Left lung (tissue), 10 donors: Measurements from ENCODE around the gene KDM8. TPM values are rescaled to one million over a fixed set of nuclear protein-coding genes. Genes with fewer than 3 reads are reported as not detected.
A peak's percentile ranks its signal among the peaks of the same experiment; 100 is the strongest.

Experiments used
- ATAC-seq: fragments of 200-7000 bp; cut with Tn5 transposase; one replicate; pipeline ENCODE4 v1.9.1; 2020; ENCODE audit warnings: moderate library complexity
- DNase-seq, 4 donors: peaks; one replicate each; pipeline ENCODE4 v3.0.0-alpha.2; 2013 to 2020
- H3K27ac ChIP-seq, 2 donors: fragments of 200-600 bp; sonication (generic) in 1 of 2; one replicate each; pipeline versions ENCODE4 v1.5.0 to v1.8.0; 2020 to 2021
- H3K27me3 ChIP-seq, 2 donors: fragments of 200-600 bp; sonication (generic) in 1 of 2; one replicate each; pipeline versions ENCODE4 v1.5.0 to v1.8.0; 2020 to 2021
- H3K36me3 ChIP-seq, 2 donors: fragments of 200-600 bp; sonication (generic) in 1 of 2; one replicate each; pipeline versions ENCODE4 v1.5.0 to v1.8.0; 2020 to 2021
- H3K4me1 ChIP-seq, 2 donors: fragments of 200-600 bp; one replicate each; pipeline ENCODE4 v1.8.0; 2021
- H3K4me3 ChIP-seq, 2 donors: fragments of 200-600 bp; sonication (generic) in 1 of 2; one replicate each; pipeline versions ENCODE4 v1.5.0 to v1.8.0; 2020 to 2021; ENCODE audit warnings: mild to moderate bottlenecking in 1 of 2
- H3K9me3 ChIP-seq, 2 donors: fragments of 200-600 bp; sonication (generic) in 1 of 2; one replicate each; pipeline versions ENCODE4 v1.5.0 to v1.8.0; 2020 to 2021
- intact Hi-C, 2 donors: fragments of 100-400 bp; cut with DNase I; formaldehyde crosslinking; loops; one replicate each; pipeline versions ENCODE4 v1.11.2 to v1.14.2; 2022
- polyA plus RNA-seq, 6 donors: library from polyadenylated mRNA; unstranded; fragments of 120-200 nt; gene quantifications; one replicate each; pipeline ENCODE4 v1.2.1, GENCODE V29; 2013; ENCODE audit not compliant: insufficient read length in 6 of 6
- total RNA-seq, 2 donors: library from RNA; stranded (reverse); fragmentation: NEBNext Ultra II Directional; extraction: Animal tissue kit (Norgen Biotek cat#: 25700); gene quantifications; one replicate each; pipeline ENCODE4 v1.2.1, GENCODE V29; 2021
- TF ChIP-seq, protein P1 (sequence below), 2 donors: fragments of 200-600 bp; sonication (generic) in 1 of 2; IDR thresholded peaks; one replicate each; pipeline versions ENCODE4 v1.5.0 to v1.8.0; 2021; ENCODE audit warnings: antibody characterized with exemption in 2 of 2
- donor health status: DM: no; HTN: yes; CAD: no.
- donor health status: DM: no; HTN: no; CAD: no.

The KDM8 gene
- total and polyA plus RNA-seq, 8 donors, result 5.2 to 9.9 (median 8.8) TPM

DNA sequence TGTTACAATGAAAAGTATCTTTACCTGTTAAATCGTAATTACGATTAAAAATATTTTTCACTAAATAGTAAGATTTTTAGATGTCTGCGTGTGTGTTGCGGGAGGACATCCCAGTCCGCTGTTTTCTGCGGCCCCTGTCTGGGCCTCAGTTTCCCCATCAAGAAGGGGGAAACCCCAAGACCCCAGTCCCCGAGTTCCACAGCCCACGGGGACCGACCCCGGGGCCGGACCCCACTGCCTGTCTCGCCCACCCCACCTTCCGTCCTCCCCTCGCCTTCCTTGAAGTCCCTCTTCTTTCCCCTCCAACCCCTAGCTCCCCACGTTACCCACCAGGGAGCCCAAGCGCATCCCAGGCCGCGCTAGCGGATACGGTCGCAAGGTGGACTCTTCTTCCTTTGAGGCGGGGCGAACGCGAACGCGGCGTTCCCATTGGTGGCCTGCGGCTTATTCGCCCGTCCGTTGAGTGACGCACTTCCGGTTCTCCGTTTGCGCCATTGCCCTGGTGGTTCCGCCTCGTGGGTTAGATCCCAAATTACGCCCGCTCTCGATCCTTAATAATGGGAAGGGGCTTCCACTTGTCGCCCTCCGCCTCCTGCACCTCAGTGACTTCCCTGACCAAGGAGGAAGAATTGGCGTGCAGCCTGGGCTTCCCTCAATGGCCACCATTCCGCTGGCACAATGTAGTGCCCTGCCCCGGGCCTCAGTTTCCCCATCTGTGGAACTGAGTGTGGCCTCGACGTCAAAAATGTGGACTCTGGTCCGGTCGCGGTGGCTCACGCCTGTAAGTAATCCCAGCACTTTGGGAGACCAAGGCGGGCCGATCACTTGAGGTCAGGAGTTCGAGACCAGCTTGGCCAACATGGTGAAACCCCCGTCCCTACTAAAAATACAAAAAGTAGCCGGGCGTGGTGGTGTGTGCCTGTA lies 65.3 kb downstream of the KDM8 start, which contains the start of gene NSMCE1:
Gene NSMCE1 (minus strand): TSS at position 397 of the 924 bp plus-strand sequence. CDS start 11,202 bp downstream, outside the sequence.
- peak within 1 kb of the TSS; percentile 69 to 88 for H3K27ac ChIP-seq
- H3K36me3 ChIP-seq, result no peaks in the 10 kb centered on the region
- peak; percentile 96 to 98 (median 98) for DNase-seq
- H3K9me3 ChIP-seq, result no peaks in the 10 kb centered on the region
- peaks cover 3 to 26% of the 10 kb centered on the region in 2 donors for H3K4me1 ChIP-seq
- intact Hi-C loops, result no loop called here
- peak; percentile 99 for ATAC-seq
- TF ChIP-seq, protein P1, sequence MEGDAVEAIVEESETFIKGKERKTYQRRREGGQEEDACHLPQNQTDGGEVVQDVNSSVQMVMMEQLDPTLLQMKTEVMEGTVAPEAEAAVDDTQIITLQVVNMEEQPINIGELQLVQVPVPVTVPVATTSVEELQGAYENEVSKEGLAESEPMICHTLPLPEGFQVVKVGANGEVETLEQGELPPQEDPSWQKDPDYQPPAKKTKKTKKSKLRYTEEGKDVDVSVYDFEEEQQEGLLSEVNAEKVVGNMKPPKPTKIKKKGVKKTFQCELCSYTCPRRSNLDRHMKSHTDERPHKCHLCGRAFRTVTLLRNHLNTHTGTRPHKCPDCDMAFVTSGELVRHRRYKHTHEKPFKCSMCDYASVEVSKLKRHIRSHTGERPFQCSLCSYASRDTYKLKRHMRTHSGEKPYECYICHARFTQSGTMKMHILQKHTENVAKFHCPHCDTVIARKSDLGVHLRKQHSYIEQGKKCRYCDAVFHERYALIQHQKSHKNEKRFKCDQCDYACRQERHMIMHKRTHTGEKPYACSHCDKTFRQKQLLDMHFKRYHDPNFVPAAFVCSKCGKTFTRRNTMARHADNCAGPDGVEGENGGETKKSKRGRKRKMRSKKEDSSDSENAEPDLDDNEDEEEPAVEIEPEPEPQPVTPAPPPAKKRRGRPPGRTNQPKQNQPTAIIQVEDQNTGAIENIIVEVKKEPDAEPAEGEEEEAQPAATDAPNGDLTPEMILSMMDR (IDR thresholded peaks at IDR 0.05), result peak in 1 of 2 donors; percentile 48
- peak within 1 kb of the TSS; percentile 74 to 79 for H3K4me3 ChIP-seq
- no peaks in the 10 kb centered on the region for H3K27me3 ChIP-seq

DNA sequence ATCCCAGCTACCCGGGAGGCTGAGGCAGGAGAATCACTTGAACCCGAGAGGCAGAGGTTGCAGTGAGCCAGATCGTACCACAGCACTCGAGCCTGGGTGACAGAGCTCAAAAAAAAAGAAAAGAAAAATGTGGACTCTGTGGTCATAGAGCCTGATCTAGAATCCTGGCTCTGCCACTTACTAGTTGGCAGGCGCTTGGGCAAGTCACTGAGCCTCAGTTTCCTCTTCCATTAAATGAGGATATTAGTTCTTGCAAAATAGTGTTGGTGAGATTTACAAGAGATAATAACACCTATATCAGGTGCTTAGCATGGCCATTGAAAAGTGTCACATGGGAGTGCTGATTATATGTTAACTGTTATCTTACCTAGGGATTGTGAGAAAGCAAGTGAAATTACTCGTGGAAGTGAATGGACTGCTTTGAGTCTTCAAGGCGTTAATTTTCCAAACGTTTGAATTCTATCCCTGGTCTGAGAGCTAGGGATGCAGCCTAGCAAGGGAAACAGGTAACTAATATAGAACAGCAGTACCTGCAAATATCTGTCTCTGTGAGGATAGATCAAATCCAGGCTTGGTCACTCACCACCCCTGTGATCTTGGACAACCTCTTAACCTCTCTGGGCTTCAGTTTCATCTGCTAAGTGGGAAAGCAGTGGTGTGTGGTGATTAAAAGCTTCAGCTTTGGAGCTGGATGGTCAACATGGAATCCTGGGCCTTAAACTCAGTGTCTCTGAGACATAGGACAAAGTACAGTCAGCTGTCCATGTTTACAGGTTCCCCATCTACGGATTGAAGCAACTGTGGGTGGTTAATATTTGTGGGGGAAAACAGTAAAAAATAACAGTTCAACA lies 66.2 kb downstream of the KDM8 start:
- intact Hi-C loops, result no loop called here
- no peaks in the 10 kb centered on the region for H3K36me3 ChIP-seq
- peak overlapping the region; percentile 74 to 79 for H3K4me3 ChIP-seq
- no peaks in the 10 kb centered on the region for H3K9me3 ChIP-seq
- DNase-seq, result no peak
- no peak overlapping the region for H3K27ac ChIP-seq
- no peaks in the 10 kb centered on the region for H3K27me3 ChIP-seq
- no peak for ATAC-seq
- TF ChIP-seq, protein P1 (IDR thresholded peaks at IDR 0.05), result no peak
- H3K4me1 ChIP-seq, result peaks cover 3 to 18% of the 10 kb centered on the region in 2 donors

DNA sequence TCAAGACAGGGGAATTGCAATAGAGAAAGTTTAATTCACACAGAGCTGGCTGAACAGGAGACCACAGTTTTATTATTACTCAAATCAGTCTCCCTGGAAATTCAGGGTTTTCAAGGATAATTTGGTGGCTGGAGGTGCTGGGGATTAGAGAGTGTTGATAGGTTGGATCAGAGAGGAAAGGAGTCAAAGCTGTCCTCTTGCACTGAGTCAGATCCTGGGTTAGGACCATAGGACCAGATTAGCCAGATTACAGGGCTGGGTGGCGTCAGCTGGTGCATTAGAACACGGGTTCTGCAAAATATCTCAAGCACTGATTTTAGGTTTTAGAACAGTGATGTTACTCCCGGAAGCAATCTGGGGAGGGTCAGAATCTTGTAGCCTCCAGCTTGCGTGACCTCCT lies 67.0 kb downstream of the KDM8 start:
- Histone ChIP-seq H3K4me3 (no peak overlapping the region), H3K9me3 (no peaks in the 10 kb centered on the region), H3K4me1 (peaks cover 3 to 15% of the 10 kb centered on the region in 2 donors), H3K36me3 (no peaks in the 10 kb centered on the region), H3K27ac (no peak overlapping the region), H3K27me3 (no peaks in the 10 kb centered on the region)
- TF ChIP-seq, protein P1 (IDR thresholded peaks at IDR 0.05), result no peak
- no peak for ATAC-seq
- intact Hi-C loops, result no loop called here
- DNase-seq, result no peak

Other genes starting within 250 kb of the KDM8 start
- gene C16orf82, start 136.6 kb upstream of the KDM8 start, total RNA-seq, result not detected
- not detected for gene C16orf82, start 136.6 kb upstream of the KDM8 start, polyA plus RNA-seq
- 10 to 100 TPM; 48.6 to 52.7 TPM for gene NSMCE1, start 65.2 kb downstream of the KDM8 start, total RNA-seq
- gene NSMCE1, start 65.2 kb downstream of the KDM8 start, polyA plus RNA-seq, result 10 to 100 TPM; 61.5 to 71.7 (median 67.0) TPM
- 100 to 1,000 TPM in 1 of 2 donors, 10 to 100 TPM in 1; 80.3 to 133 TPM for gene IL4R, start 110.4 kb downstream of the KDM8 start, total RNA-seq
- gene IL4R, start 110.4 kb downstream of the KDM8 start, polyA plus RNA-seq, result 10 to 100 TPM; 29.4 to 44.2 (median 35.3) TPM
- gene IL21R, start 198.6 kb downstream of the KDM8 start, total RNA-seq, result 1 to 10 TPM; 3.9 to 4.2 TPM
- 1 to 10 TPM; 1.2 to 4.3 (median 3.8) TPM for gene IL21R, start 198.6 kb downstream of the KDM8 start, polyA plus RNA-seq